ENCODE measurements around the gene ASCC3.

DNA sequence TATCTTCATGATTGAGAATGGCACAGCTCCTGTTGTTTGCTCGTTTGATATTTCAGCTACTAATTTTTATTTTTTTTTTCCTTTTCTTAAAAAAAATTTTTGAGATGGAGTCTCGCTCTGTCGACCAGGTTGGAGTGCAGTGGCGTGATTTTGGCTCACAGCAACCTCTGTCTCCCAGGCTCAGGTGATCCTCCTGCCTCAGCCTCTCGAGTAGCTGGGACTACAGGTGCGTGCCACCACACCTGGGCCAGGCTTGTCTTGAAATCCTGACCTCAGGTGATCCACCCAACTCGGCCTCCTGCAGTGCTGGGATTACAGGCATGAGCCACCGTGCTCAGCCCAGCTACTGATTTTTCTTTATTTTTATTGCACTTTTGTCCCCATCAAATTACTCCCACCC lies 266.2 kb downstream of the ASCC3 start:
- TF ChIP-seq CTCF (IDR thresholded peaks at IDR 0.05) (no peak), EZH2 (IDR thresholded peaks at IDR 0.05) (no peak)

Data from neural progenitor cell (in vitro differentiated cells).